WTC11 (cell line): Measurements from ENCODE around the gene RABL6. TPM values are rescaled to one million over a fixed set of nuclear protein-coding genes. Genes with fewer than 3 reads are reported as not detected.
A peak's percentile ranks its signal among the peaks of the same experiment; 100 is the strongest.

ENCODE experiments used
- ATAC-seq: fragments of 200-7000 bp; cut with Tn5 transposase; 2 replicates; pipeline ENCODE4 v1.10.0; 2021; ENCODE audit warnings: mild to moderate bottlenecking, moderate library complexity
- CTCF ChIA-PET: fragments of 300-600 bp; sonication (Branson Sonifier 250); formaldehyde crosslinking; loops from one replicate; lab custom pipeline; 2021; ENCODE audit warnings: antibody characterized with exemption; lab: Charles Lee
- POLR2A ChIA-PET: fragments of 350-600 bp; sonication (Branson Sonifier 250); formaldehyde crosslinking; loops from one replicate; lab custom pipeline; 2021; ENCODE audit warnings: antibody characterized with exemption; lab: Charles Lee
- DNase-seq: peaks from one replicate; pipeline ENCODE4 v3.0.0; 2021; ENCODE audit warnings: low spot score
- H3K27ac Mint-ChIP-seq: 2 replicates; pipeline ENCODE4 v1.8.0; 2021; ENCODE audit warnings: mixed read lengths
- H3K27me3 Mint-ChIP-seq: 2 replicates; pipeline ENCODE4 v1.8.0; 2021; ENCODE audit warnings: low read depth, mild to moderate bottlenecking, moderate library complexity, mixed read lengths
- H3K36me3 Mint-ChIP-seq: 2 replicates; pipeline ENCODE4 v1.8.0; 2021; ENCODE audit warnings: mixed read lengths
- H3K4me1 Mint-ChIP-seq: 2 replicates; pipeline ENCODE4 v1.8.0; 2022; ENCODE audit warnings: mixed read lengths
- H3K4me3 Mint-ChIP-seq: 2 replicates; pipeline ENCODE4 v1.8.0; 2021; ENCODE audit warnings: mild to moderate bottlenecking, moderate library complexity, mixed read lengths
- H3K9me3 Mint-ChIP-seq: 2 replicates; pipeline ENCODE4 v1.8.0; 2021; ENCODE audit warnings: mixed read lengths
- ATF1 ChIP-seq: sonication (generic); formaldehyde crosslinking; IDR thresholded peaks from 2 replicates; pipeline ENCODE4 v1.8.1; 2023; ENCODE audit warnings: mild to moderate bottlenecking, moderate library complexity, missing genetic modification reagents
- E2F5 ChIP-seq: sonication (generic); formaldehyde crosslinking; IDR thresholded peaks from 2 replicates; pipeline ENCODE4 v1.8.1; 2022; ENCODE audit warnings: mild to moderate bottlenecking, moderate library complexity, missing genetic modification reagents
- EMX1 ChIP-seq: fragments of 250-450 bp; sonication (Bioruptor Pico); IDR thresholded peaks from 2 replicates; pipeline ENCODE4 v1.8.0; 2021; ENCODE audit warnings: mild to moderate bottlenecking
- FOXK1 ChIP-seq: sonication (generic); formaldehyde crosslinking; IDR thresholded peaks from 2 replicates; pipeline ENCODE4 v1.8.0; 2022; ENCODE audit warnings: mild to moderate bottlenecking, moderate library complexity, missing genetic modification reagents
- FOXP1 ChIP-seq: sonication (generic); formaldehyde crosslinking; IDR thresholded peaks from 2 replicates; pipeline ENCODE4 v1.8.0; 2022; ENCODE audit warnings: missing genetic modification reagents, mild to moderate bottlenecking, moderate library complexity, borderline replicate concordance
- GABPB1 ChIP-seq: sonication (generic); formaldehyde crosslinking; IDR thresholded peaks from 2 replicates; pipeline ENCODE4 v1.8.1; 2023; ENCODE audit warnings: mild to moderate bottlenecking, missing genetic modification reagents
- GTF2I ChIP-seq: fragments of 250-450 bp; sonication (Bioruptor Pico); conservative IDR thresholded peaks from 2 replicates; pipeline ENCODE4 v1.4.0; 2021; ENCODE audit warnings: mild to moderate bottlenecking
- HMGXB4 ChIP-seq: sonication (generic); formaldehyde crosslinking; IDR thresholded peaks from 2 replicates; pipeline ENCODE4 v1.8.1; 2023; ENCODE audit warnings: mild to moderate bottlenecking, moderate library complexity, missing genetic modification reagents
- IRF2 ChIP-seq: sonication (generic); formaldehyde crosslinking; IDR thresholded peaks from 2 replicates; pipeline ENCODE4 v1.8.0; 2022; ENCODE audit warnings: low read depth, missing genetic modification reagents, borderline replicate concordance
- JAZF1 ChIP-seq: fragments of 250-450 bp; sonication (Bioruptor Pico); IDR thresholded peaks from 2 replicates; pipeline ENCODE4 v1.9.0; 2021; ENCODE audit warnings: moderate library complexity, mild to moderate bottlenecking, inconsistent platforms
- MAX ChIP-seq: sonication (generic); formaldehyde crosslinking; IDR thresholded peaks from 2 replicates; pipeline ENCODE4 v1.8.0; 2022; ENCODE audit warnings: mild to moderate bottlenecking, missing genetic modification reagents
- MXD4 ChIP-seq: fragments of 250-450 bp; sonication (Bioruptor Pico); IDR thresholded peaks from 2 replicates; pipeline ENCODE4 v1.8.0; 2021; ENCODE audit warnings: mild to moderate bottlenecking, moderate library complexity, borderline replicate concordance
- NFATC4 ChIP-seq: fragments of 250-450 bp; sonication (Bioruptor Pico); IDR thresholded peaks from 2 replicates; pipeline ENCODE4 v1.9.0; 2021; ENCODE audit warnings: mild to moderate bottlenecking
- RELA ChIP-seq: sonication (generic); formaldehyde crosslinking; IDR thresholded peaks from 2 replicates; pipeline ENCODE4 v1.8.1; 2022; ENCODE audit warnings: missing genetic modification reagents, mild to moderate bottlenecking, borderline replicate concordance
- SMAD3 ChIP-seq: sonication (generic); formaldehyde crosslinking; IDR thresholded peaks from 2 replicates; pipeline ENCODE4 v1.8.0; 2022; ENCODE audit warnings: missing genetic modification reagents, mild to moderate bottlenecking, borderline replicate concordance
- STAT6 ChIP-seq: sonication (generic); formaldehyde crosslinking; conservative IDR thresholded peaks from 2 replicates; pipeline ENCODE4 v1.8.1; 2023; ENCODE audit warnings: mild to moderate bottlenecking, low read depth, missing genetic modification reagents, moderate library complexity
- ZBTB43 ChIP-seq: sonication (generic); formaldehyde crosslinking; IDR thresholded peaks from 2 replicates; pipeline ENCODE4 v1.8.1; 2023; ENCODE audit warnings: mild to moderate bottlenecking, missing genetic modification reagents
- ZNF138 ChIP-seq: sonication (generic); formaldehyde crosslinking; conservative IDR thresholded peaks from 2 replicates; pipeline ENCODE4 v1.8.1; 2022; ENCODE audit warnings: mild to moderate bottlenecking, moderate library complexity, missing genetic modification reagents
- ZNF219 ChIP-seq: sonication (generic); formaldehyde crosslinking; IDR thresholded peaks from 2 replicates; pipeline ENCODE4 v1.8.0; 2023; ENCODE audit warnings: missing genetic modification reagents, mild to moderate bottlenecking, borderline replicate concordance
- ZNF232 ChIP-seq: sonication (generic); formaldehyde crosslinking; IDR thresholded peaks from 2 replicates; pipeline ENCODE4 v1.8.0; 2022; ENCODE audit warnings: mild to moderate bottlenecking, missing genetic modification reagents
- ZNF416 ChIP-seq: fragments of 250-450 bp; sonication (Bioruptor Pico); IDR thresholded peaks from 2 replicates; pipeline ENCODE4 v1.9.0; 2021; ENCODE audit warnings: mild to moderate bottlenecking, inconsistent platforms
- ZNF532 ChIP-seq: fragments of 250-450 bp; sonication (Bioruptor Pico); IDR thresholded peaks from 2 replicates; pipeline ENCODE4 v1.9.0; 2021; ENCODE audit warnings: mild to moderate bottlenecking, borderline replicate concordance
- ZNF671 ChIP-seq: fragments of 250-450 bp; sonication (Bioruptor Pico); IDR thresholded peaks from 2 replicates; pipeline ENCODE4 v1.8.0; 2021; ENCODE audit warnings: mild to moderate bottlenecking
- total RNA-seq: library from RNA; stranded (reverse); gene quantifications from 3 replicates; pipeline ENCODE4 v1.2.3, GENCODE V29; 2021

Gene RABL6
- total RNA-seq, 1 experiment from 2014 or later, result 171 TPM

- TF ChIP-seq MAX (peak; percentile 32; the same call in 1 of the 2 replicates), ZNF232 (CRISPR knock-in tag) (peak; percentile 55; the same call in 1 of the 2 replicates), JAZF1 (CRISPR knock-in tag) (no peak), ZNF416 (peak; percentile 77)
Measured at GRCh38 chr9:136847088-136847825, 39.5 kb downstream of the RABL6 start (continued).

GRCh38 chr9:136847826-136848392, 40.2 kb downstream of the RABL6 start:
- peak overlapping the region; percentile 94 for H3K4me3 Mint-ChIP-seq
- peak overlapping the region; percentile 93 for H3K27ac Mint-ChIP-seq
- ATAC-seq, result peak; percentile 1
- peaks cover 2% of the 10 kb centered on the region; the same call in 1 of the 2 replicates for H3K36me3 Mint-ChIP-seq
- H3K4me1 Mint-ChIP-seq, result peaks cover 8% of the 10 kb centered on the region
- POLR2A ChIA-PET, result interaction anchor here (0.6 to 3.0 kb wide), 10 partner anchors 9 to 452 kb away, joined by 3 to 14 read pairs (median 4); partner anchors contain the start of genes EDF1, RABL6 and TRAF2
- CTCF ChIA-PET, result interaction anchor here (0.6 to 3.0 kb wide), 19 partner anchors 13 to 303 kb away, joined by 3 to 18 read pairs (median 7); partner anchors contain the start of genes NPDC1, RABL6 and TRAF2
- H3K9me3 Mint-ChIP-seq, result no peaks in the 10 kb centered on the region
- DNase-seq, result peak; percentile 82
- peaks cover 3% of the 10 kb centered on the region for H3K27me3 Mint-ChIP-seq
- no peak for TF ChIP-seq STAT6 (CRISPR knock-in tag)
- no peak for TF ChIP-seq NFATC4 (CRISPR knock-in tag)
- no peak for TF ChIP-seq ZNF232 (CRISPR knock-in tag)
- TF ChIP-seq IRF2 (CRISPR knock-in tag), result no peak
- TF ChIP-seq E2F5 (CRISPR knock-in tag), result peak; percentile 78; the same call in 1 of the 2 replicates
- TF ChIP-seq ATF1, result 0 out of 2 replicates have a peak, but pooled peaks have one; percentile 74
- peak; percentile 55; the same call in 1 of the 2 replicates for TF ChIP-seq GABPB1
- TF ChIP-seq ZNF671 (CRISPR knock-in tag), result no peak
- TF ChIP-seq HMGXB4, result peak; percentile 84
- 0 out of 2 replicates have a peak, but pooled peaks have one; percentile 28 for TF ChIP-seq ZNF219 (CRISPR knock-in tag)
- TF ChIP-seq GTF2I (CRISPR knock-in tag), result no peak
- no peak for TF ChIP-seq ZNF532 (CRISPR knock-in tag)
- 0 out of 2 replicates have a peak, but pooled peaks have one; percentile 46 for TF ChIP-seq SMAD3
- 0 out of 2 replicates have a peak, but pooled peaks have one; percentile 76 for TF ChIP-seq RELA
- 0 out of 2 replicates have a peak, but pooled peaks have one; percentile 36 for TF ChIP-seq ZBTB43 (CRISPR knock-in tag)
- TF ChIP-seq FOXK1 (CRISPR knock-in tag), result peak; percentile 77
- no peak for TF ChIP-seq EMX1 (CRISPR knock-in tag)
- TF ChIP-seq MXD4 (CRISPR knock-in tag), result no peak
- 0 out of 2 replicates have a peak, but pooled peaks have one; percentile 62 for TF ChIP-seq FOXP1 (CRISPR knock-in tag)
- TF ChIP-seq ZNF138, result no peak
